CD14-positive monocyte (primary cell): ENCODE measurements around the gene DNAL1. TPM values are rescaled to one million over a fixed set of nuclear protein-coding genes. Genes with fewer than 3 reads are reported as not detected.
A peak's percentile ranks its signal among the peaks of the same experiment; 100 is the strongest.

Experiments used
- DNase-seq, 3 donors: peaks; one replicate each; pipeline ENCODE4 v3.0.0-alpha.2; 2011 to 2022
- H2AFZ ChIP-seq: 2 replicates; pipeline ENCODE4 v1.6.0; 2012; ENCODE audit warnings: mild to moderate bottlenecking, low read depth, low read length, inconsistent platforms; ENCODE audit not compliant: insufficient read depth, poor library complexity, severe bottlenecking
- H3K27ac ChIP-seq, 2 donors: 1 replicate in 1 of 2; 2 replicates in 1 of 2; pipeline ENCODE4 v1.5.1; 2012 to 2013; ENCODE audit warnings: low read length in 2 of 2, control low read depth in 1 of 2, inconsistent platforms in 1 of 2, low read depth in 1 of 2, mild to moderate bottlenecking in 1 of 2
- H3K27me3 ChIP-seq, 2 donors: one replicate each; pipeline versions ENCODE4 v1.6.0 to v1.6.1; 2011 to 2013; ENCODE audit warnings: low read length in 2 of 2; ENCODE audit not compliant: control insufficient read depth in 2 of 2, insufficient read depth in 2 of 2
- H3K36me3 ChIP-seq, 2 donors: replicated peaks in 1 of 2; 1 replicate in 1 of 2; 2 replicates in 1 of 2; pipeline versions ENCODE4 v1.5.1 to v1.6.1; 2012 to 2013; ENCODE audit warnings: low read length in 2 of 2, control low read depth in 1 of 2, inconsistent platforms in 1 of 2, mild to moderate bottlenecking in 1 of 2; ENCODE audit not compliant: insufficient read depth in 2 of 2, control insufficient read depth in 1 of 2
- H3K4me1 ChIP-seq, 2 donors: 1 replicate in 1 of 2; 2 replicates in 1 of 2; pipeline versions ENCODE4 v1.5.1 to v1.6.1; 2012 to 2013; ENCODE audit warnings: low read length in 2 of 2, control low read depth in 1 of 2, inconsistent platforms in 1 of 2, mild to moderate bottlenecking in 1 of 2, moderate library complexity in 1 of 2; ENCODE audit not compliant: insufficient read depth in 2 of 2, control insufficient read depth in 1 of 2
- H3K4me2 ChIP-seq: replicated peaks from 2 replicates; pipeline ENCODE3; 2012; ENCODE audit warnings: low read length, moderate library complexity, mild to moderate bottlenecking; ENCODE audit not compliant: poor library complexity, severe bottlenecking; ENCODE audit errors: extremely low read depth
- H3K4me3 ChIP-seq, 3 experiments: fragments of 200-600 bp in 1 of 3; sonication (generic) in 1 of 3; replicated peaks in 1 of 3; 1 replicate in 2 of 3; 2 replicates in 1 of 3; pipeline ENCODE4 v1.5.1; 2011 to 2013; ENCODE audit warnings: low read length in 3 of 3, mild to moderate bottlenecking in 3 of 3, control low read depth in 2 of 3, low read depth in 2 of 3, inconsistent platforms in 1 of 3, moderate library complexity in 1 of 3
- H3K79me2 ChIP-seq: 2 replicates; pipeline ENCODE4 v1.6.0; 2012; ENCODE audit warnings: mild to moderate bottlenecking, control low read depth, inconsistent platforms, low read length, moderate library complexity; ENCODE audit not compliant: insufficient read depth
- H3K9ac ChIP-seq: 2 replicates; pipeline ENCODE4 v1.6.0; 2017; ENCODE audit warnings: low read length, mild to moderate bottlenecking; ENCODE audit not compliant: insufficient read depth, poor library complexity, severe bottlenecking
- H3K9me3 ChIP-seq, 2 donors: replicated peaks in 1 of 2; 1 replicate in 1 of 2; 2 replicates in 1 of 2; pipeline versions ENCODE4 v1.5.1 to v1.6.1; 2012 to 2013; ENCODE audit warnings: low read length in 2 of 2, control low read depth in 1 of 2; ENCODE audit not compliant: control insufficient read depth in 1 of 2, insufficient read depth in 1 of 2
- H4K20me1 ChIP-seq: 2 replicates; pipeline ENCODE4 v1.6.0; 2012; ENCODE audit warnings: mild to moderate bottlenecking, low read length, control low read depth, moderate library complexity; ENCODE audit not compliant: insufficient read depth
- H3K27ac Mint-ChIP-seq, 7 donors: one replicate each; pipeline ENCODE4 v1.8.0; 2020; ENCODE audit warnings: mild to moderate bottlenecking in 7 of 7, mixed read lengths in 7 of 7, moderate library complexity in 6 of 7, inconsistent platforms in 2 of 7
- H3K27me3 Mint-ChIP-seq, 3 donors: one replicate each; pipeline ENCODE4 v1.8.0; 2021 to 2022; ENCODE audit warnings: low read depth in 3 of 3, mild to moderate bottlenecking in 3 of 3, mixed read lengths in 3 of 3, moderate library complexity in 3 of 3, inconsistent platforms in 1 of 3
- H3K36me3 Mint-ChIP-seq, 2 donors: one replicate each; pipeline ENCODE4 v1.8.0; 2020; ENCODE audit warnings: mixed read lengths in 2 of 2, inconsistent platforms in 1 of 2, mild to moderate bottlenecking in 1 of 2
- H3K4me1 Mint-ChIP-seq: one replicate; pipeline ENCODE4 v1.8.0; 2020; ENCODE audit warnings: mild to moderate bottlenecking, mixed read lengths
- H3K4me3 Mint-ChIP-seq, 2 donors: one replicate each; pipeline ENCODE4 v1.8.0; 2020; ENCODE audit warnings: mild to moderate bottlenecking in 2 of 2, mixed read lengths in 2 of 2, moderate library complexity in 1 of 2
- H3K9me3 Mint-ChIP-seq, 7 donors: one replicate each; pipeline ENCODE4 v1.8.0; 2020 to 2022; ENCODE audit warnings: mixed read lengths in 7 of 7, mild to moderate bottlenecking in 6 of 7, moderate library complexity in 6 of 7, inconsistent platforms in 2 of 7
- CTCF ChIP-seq: fragments of 200-600 bp; IDR thresholded peaks from one replicate; pipeline ENCODE4 v1.8.0; 2022; ENCODE audit warnings: antibody characterized with exemption, mild to moderate bottlenecking
- WGBS: methylation state at CpG from one replicate; pipeline ENCODE4 v1.1.5; 2013; ENCODE audit warnings: missing lambda C conversion rate; ENCODE audit not compliant: insufficient coverage; 5-methylcytosine and 5-hydroxymethylcytosine counted together
- intact Hi-C, 2 donors: fragments of 100-400 bp; cut with micrococcal nuclease; formaldehyde crosslinking; loops; one replicate each; pipeline versions ENCODE4 v1.15.0 to v1.15.1; 2023
- polyA plus RNA-seq, 3 donors: library from polyadenylated mRNA; depleted of rRNA in 1 of 3; unstranded in 2 of 3; stranded (reverse) in 1 of 3; fragments of 300-500 nt in 2 of 3; fragments of >200 nt in 1 of 3; fragmentation: Illumina TruSeq in 2 of 3; gene quantifications; 1 replicate in 2 of 3; 2 replicates in 1 of 3; pipeline ENCODE4 v1.2.3, GENCODE V29; 2012 to 2021

The DNAL1 gene
- polyA plus RNA-seq, 3 donors = 0.68 to 3.4 (median 2.0) TPM

DNA sequence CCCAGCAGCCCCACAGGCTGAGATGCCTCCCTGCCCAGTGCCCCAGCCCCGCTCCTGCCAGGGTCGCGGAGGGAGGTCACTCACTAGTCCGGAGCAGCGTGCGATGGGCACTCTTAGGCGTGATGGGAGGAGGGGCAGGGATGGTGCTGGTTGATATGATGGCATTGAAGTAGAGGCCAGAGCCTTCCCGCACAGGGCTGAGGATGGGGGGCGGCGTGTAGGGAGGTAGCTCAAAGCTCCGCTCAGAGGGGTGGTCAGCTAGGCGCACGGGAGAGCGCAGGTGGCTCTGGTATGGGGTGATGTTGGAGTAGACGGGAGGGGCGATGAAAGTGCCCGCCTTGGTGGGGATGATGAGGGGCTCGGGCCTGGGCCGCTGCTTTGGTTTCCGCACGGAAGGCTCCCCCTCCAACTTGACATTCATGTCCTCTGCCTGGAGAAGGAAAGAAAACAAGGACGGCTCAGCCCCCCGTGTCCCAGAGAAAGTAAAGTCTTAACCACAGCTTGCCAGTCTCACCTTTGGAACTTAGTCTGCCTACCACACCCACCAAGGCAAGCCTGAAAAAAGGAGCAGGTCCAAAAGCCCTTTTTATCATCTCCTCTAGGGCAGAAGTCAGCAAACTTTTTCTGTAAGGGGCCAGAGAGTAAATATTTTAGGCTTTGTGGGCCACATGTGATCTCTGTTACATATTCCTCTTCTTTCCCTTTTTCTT is 84.9 kb downstream of the DNAL1 start:
- H3K36me3 ChIP-seq = peaks cover 72 to 90% of the 10 kb centered on the region in 2 donors
- H3K4me2 ChIP-seq = no peak overlapping the region
- Mint-ChIP-seq H3K27ac (peak overlapping the region; percentile 18 to 91 (median 78)), H3K9me3 (peaks cover 0 to 3% (median 0%) of the 10 kb centered on the region in 7 donors), H3K27me3 (peaks cover 0 to 2% (median 0%) of the 10 kb centered on the region in 3 donors), H3K36me3 (peaks cover 73 to 87% of the 10 kb centered on the region in 2 donors), H3K4me3 (no peak overlapping the region), H3K4me1 (peaks cover 36% of the 10 kb centered on the region)
- no peaks in the 10 kb centered on the region for H3K9me3 ChIP-seq
- H3K79me2 ChIP-seq = peaks cover 49% of the 10 kb centered on the region
- no peak overlapping the region for H2AFZ ChIP-seq
- H3K4me1 ChIP-seq = peaks cover 30 to 42% of the 10 kb centered on the region in 2 donors
- DNase-seq = no peak
- no peak overlapping the region for H3K4me3 ChIP-seq
- no peaks in the 10 kb centered on the region for H3K27me3 ChIP-seq
- peaks cover 99% of the 10 kb centered on the region for H4K20me1 ChIP-seq
- WGBS = 97% methylated on average over 11 of the region's 23 CpGs
- intact Hi-C loops = loop anchor here (2.0 to 10.0 kb wide), 4 partner anchors 38 to 285 kb away; partner anchors contain the start of genes BBOF1 (in 1 of the 2), ENTPD5 (in 1 of the 2) and ZNF410 (in 1 of the 2)
- H3K27ac ChIP-seq = peak overlapping the region in 1 of 2 donors; percentile 35
- TF ChIP-seq CTCF = no peak
- H3K9ac ChIP-seq = no peak overlapping the region

DNA sequence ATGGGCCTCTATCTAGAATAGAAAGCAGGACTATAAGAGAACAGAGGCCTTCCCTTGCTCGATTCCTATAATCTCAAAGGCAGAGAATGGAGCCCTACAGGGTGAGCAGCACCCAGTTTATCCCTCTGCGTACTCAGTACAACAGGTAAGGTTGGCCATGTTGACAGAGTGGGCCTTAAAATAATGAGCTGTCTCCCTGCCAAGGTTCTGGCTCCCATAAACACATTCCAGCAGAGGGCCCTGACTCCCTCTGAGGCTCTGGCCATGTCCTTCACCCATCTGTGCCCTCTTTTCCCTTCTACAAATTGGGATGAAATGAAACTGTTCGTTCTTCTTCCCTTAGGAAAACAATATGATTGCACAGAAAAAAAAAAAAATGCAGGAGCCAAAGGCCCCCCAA is 86.3 kb downstream of the DNAL1 start:
- Mint-ChIP-seq H3K4me1 (peaks cover 22% of the 10 kb centered on the region), H3K27ac (peak overlapping the region in 1 of 7 donors; percentile 40), H3K9me3 (peaks cover 0 to 3% (median 0%) of the 10 kb centered on the region in 7 donors), H3K27me3 (peaks cover 0 to 2% (median 0%) of the 10 kb centered on the region in 3 donors), H3K4me3 (no peak overlapping the region), H3K36me3 (peaks cover 68 to 83% of the 10 kb centered on the region in 2 donors)
- Histone ChIP-seq H4K20me1 (peaks cover 99% of the 10 kb centered on the region), H3K79me2 (peaks cover 56% of the 10 kb centered on the region), H3K27me3 (no peaks in the 10 kb centered on the region), H3K4me1 (peaks cover 16 to 28% of the 10 kb centered on the region in 2 donors), H3K36me3 (peaks cover 66 to 88% of the 10 kb centered on the region in 2 donors), H2AFZ (no peak overlapping the region), H3K9ac (no peak overlapping the region), H3K4me3 (no peak overlapping the region), H3K4me2 (no peak overlapping the region), H3K27ac (peak overlapping the region in 1 of 2 donors; percentile 40), H3K9me3 (no peaks in the 10 kb centered on the region)
- DNase-seq = no peak
- 100% methylated on average over 2 of the region's 3 CpGs for WGBS
- TF ChIP-seq CTCF = no peak
- intact Hi-C loops = loop anchor here in 1 of 2 donors (5.0 kb wide), 1 partner anchor 36 kb away; no protein-coding TSS in a partner anchor
